SIG-M5 treated with dmso at 0.1 percent for 504 hours (cell line): ENCODE data around the gene RNF214.
"Not testable (repeated sequence)": the region's sequence is repeated elsewhere in the genome, so short reads cannot be mapped to it uniquely, and the experiment has no call there.

Source experiments
- DNase-seq: peaks from one replicate; lab custom pipeline; 2025; ENCODE audit not compliant: unreplicated experiment; lab: John Stamatoyannopoulos, UW

Gene RNF214

DNA sequence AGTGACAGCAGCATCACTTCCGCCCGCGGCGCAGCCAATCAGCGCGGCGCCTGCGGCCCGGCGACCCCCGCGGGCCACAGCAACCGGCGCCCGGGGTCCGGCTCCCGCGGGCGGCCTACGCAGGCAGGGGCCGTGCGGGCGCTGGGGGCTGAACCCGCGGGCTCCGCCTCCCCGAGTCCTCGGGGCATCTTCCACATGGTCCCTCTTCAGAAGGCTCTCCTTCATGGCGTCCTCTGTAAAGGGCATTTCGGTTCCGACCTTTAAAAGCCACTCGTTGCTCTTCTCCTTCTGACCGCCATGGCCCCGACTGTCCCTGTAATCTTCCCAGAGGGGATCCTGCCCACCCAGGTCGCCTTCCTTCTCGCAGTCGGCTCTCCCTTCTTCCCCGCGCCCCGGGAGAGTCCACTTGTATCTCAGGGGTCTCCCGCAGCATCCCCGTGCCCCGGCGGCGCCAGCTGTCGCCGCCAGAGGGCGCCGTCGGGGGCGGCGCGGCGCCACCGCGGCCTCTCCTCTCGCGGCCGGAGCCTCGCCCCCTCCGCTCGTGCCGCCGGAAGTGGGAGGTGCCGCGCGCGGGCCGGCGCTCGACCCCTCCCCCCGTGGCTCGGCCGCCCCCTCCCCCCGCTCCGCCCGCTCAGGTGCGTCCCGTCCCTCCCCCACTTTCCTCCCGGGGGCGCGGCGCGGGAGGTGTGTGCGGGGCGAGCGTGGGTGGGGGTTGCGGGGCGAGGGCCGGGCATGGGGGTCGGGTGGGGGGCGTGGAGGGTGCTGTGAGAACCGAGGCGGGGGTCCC lies at the start of gene RNF214:
RNF214 (plus strand) TSS at position 580 of the 787 bp plus-strand sequence. CDS start 1,602 bp downstream, outside the sequence.
- peak; percentile 53 for DNase-seq

GRCh38 chr11:117183178-117183577 lies 49.3 kb upstream of the RNF214 start:
- not testable (repeated sequence) for DNase-seq

DNA sequence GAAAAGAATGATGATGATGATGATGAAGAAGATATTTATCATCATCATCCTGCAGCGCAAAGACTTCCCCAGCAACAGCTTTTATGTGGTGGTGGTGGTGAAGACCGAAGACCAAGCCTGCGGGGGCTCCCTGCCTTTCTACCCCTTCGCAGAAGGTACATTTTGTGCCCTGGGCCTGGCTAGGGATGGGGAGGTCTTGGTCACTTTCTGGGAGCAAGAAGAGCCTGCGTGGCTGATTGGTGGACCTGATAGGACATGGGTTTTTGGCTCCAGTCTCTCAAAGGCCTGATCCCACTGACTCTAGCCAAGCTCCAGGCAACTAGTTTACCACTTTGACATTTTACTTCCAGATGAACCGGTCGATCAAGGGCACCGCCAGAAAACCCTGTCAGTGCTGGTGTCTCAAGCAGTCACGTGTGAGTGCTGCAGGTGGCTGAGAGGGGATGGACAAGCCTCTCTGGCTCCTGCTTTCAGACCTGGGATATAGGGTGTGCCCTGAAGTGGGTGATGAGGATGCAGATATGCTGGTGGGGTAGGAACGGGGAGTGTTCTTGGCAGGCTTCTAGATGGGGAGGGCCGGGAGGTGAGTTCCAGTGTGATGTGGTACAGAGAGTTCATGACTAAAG lies 48.6 kb upstream of the RNF214 start:
- peak; percentile 15 for DNase-seq

GRCh38 chr11:117185736-117186430 lies 46.6 kb upstream of the RNF214 start:
- DNase-seq, result peak; percentile 61

- no peak for DNase-seq
Observed at GRCh38 chr11:117186431-117186761, 46.1 kb upstream of the RNF214 start.

GRCh38 chr11:117187007-117187406 lies 45.5 kb upstream of the RNF214 start:
- no peak for DNase-seq

- no peak for DNase-seq
Observed at GRCh38 chr11:117187428-117187798, 45.1 kb upstream of the RNF214 start.

GRCh38 chr11:117187799-117188481 lies 44.5 kb upstream of the RNF214 start:
- no peak for DNase-seq

GRCh38 chr11:117188620-117189081 lies 43.8 kb upstream of the RNF214 start:
- no peak for DNase-seq

DNA sequence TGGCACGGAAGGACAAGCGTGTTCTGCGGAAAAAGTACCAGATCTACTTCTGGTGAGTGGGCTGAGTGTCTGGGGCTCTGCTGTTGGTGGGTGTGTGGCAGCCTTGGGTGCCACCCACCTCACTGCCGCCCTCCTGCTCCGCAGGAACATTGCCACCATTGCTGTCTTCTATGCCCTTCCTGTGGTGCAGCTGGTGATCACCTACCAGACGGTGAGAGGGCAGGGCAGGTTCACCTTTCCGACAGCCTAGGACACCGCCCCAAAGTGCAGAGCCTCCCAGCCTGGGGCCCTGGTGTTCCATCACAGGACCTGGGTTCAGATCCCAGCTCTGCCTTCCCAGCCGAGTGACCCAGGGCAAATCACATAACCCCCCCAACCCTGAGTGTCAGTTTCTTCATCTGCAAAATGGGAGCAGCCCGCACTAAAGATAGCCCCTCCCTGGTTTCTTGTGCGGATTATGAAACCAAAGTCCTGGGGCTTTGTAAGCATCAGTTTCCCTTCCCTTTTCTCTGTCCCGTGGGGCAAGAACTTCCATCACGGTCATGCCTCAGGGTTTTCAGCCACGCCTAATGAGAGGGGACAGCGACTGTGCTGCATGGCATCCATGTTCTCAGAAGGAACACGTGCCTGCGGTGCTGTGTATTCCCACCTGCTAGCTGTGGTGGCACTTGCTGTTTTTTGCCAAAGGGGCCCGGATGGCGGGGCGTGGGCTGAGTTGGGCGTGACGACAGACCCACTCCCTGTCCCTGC lies 43.1 kb upstream of the RNF214 start:
- DNase-seq, result peak; percentile 88

DNA sequence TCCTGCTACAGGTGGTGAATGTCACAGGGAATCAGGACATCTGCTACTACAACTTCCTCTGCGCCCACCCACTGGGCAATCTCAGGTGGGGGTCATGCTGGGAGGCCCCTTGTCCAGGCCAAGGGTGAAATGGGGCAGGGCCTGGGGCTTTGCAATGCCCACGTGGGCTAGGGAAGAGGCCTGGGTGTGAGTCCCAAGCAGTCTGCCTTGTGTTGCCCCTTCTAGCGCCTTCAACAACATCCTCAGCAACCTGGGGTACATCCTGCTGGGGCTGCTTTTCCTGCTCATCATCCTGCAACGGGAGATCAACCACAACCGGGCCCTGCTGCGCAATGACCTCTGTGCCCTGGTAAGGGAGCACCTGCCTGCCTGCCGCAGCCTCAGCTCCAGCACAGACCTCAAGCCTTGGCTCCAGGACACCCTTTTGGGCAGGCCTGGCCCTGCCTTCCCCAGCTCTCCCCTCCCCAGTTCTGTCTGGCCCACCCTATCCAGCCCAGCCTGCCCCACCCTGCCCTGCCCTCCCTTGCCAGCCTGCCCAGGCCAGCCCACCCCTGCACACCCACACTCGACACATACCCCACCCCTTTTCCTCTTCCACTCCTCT lies 42.4 kb upstream of the RNF214 start:
- no peak for DNase-seq

DNA sequence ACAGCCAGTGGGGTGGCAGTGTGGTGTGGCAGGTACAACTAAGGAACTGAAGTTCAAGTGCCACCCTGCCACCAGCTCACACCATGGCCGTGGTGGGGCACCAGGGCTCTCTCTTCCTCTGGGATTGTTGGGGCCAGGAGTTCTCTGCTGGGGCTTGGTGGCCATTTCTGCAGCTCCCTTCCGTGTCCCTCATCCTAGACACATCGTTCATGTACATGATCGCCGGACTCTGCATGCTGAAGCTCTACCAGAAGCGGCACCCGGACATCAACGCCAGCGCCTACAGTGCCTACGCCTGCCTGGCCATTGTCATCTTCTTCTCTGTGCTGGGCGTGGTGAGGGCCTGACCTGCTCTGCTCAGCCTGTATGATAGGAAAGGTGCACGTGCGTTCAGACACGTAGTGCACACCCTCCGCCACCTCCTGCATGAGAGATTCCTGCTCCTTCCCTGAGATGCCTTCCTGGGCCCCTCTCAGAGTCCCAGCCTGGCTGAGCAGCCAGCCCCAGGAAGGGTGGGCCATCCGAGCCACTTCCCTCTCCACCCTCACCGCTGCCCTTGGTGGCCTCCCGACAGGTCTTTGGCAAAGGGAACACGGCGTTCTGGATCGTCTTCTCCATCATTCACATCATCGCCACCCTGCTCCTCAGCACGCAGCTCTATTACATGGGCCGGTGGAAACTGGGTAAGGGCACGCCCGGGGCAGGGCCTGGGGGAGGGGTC lies 40.6 kb upstream of the RNF214 start:
- DNase-seq, result no peak

GRCh38 chr11:117192401-117192875 lies 40.0 kb upstream of the RNF214 start:
- DNase-seq, result no peak

GRCh38 chr11:117193130-117194020 lies 39.1 kb upstream of the RNF214 start:
- no peak for DNase-seq

GRCh38 chr11:117194267-117194666 lies 38.2 kb upstream of the RNF214 start:
- no peak for DNase-seq

GRCh38 chr11:117195258-117195657 lies 37.2 kb upstream of the RNF214 start:
- no peak for DNase-seq

GRCh38 chr11:117195761-117196160 lies 36.7 kb upstream of the RNF214 start:
- no peak for DNase-seq

GRCh38 chr11:117197006-117197405 lies 35.5 kb upstream of the RNF214 start:
- DNase-seq, result no peak
